ENCODE data around the gene SOX15.
A peak's percentile ranks its signal among the peaks of the same experiment; 100 is the strongest.

Gene SOX15

DNA sequence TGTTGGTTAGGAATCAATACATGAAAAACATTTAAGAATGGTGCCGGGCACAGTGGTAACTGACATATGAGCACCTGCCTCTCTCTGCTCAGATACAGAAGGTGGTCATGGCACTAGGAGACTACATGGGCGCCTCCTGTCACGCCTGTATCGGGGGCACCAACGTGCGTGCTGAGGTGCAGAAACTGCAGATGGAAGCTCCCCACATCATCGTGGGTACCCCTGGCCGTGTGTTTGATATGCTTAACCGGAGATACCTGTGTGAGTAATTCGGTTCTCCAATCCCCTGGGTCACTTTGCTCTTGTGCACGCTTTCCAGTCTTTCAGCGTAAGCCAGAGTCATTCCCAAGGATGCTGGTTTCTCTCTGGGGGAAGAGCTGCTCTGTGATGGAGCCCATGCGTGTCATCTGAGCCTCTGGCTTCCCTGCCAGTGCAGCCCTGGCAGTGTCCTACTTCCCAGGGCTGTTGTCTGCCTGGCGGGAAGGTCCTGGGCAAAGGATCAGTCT is 13.4 kb downstream of the SOX15 start:
- DNase-seq (ENCODE audit: insufficient read length, low spot score) (no peak), FAIRE-seq (no peak)

DNA sequence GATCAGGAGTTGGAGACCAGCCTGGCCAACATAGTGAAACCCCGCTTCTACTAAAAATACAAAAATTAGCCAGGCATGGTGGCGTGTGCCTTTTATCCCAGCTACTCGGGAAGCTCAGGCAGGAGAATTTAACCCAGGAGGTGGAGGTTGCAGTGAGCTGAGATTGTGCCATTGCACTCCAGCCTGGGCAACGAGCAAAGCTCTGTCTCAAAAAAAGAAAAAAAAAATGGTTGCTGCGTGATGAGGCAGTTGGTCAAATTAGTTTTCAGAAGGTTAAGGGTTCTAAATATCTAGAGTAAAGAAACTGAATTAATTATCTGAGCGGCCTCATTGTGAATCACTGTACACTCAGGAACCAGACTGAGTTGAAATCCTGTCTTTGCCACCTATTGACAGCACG is 13.9 kb downstream of the SOX15 start:
- TF ChIP-seq, protein P1, sequence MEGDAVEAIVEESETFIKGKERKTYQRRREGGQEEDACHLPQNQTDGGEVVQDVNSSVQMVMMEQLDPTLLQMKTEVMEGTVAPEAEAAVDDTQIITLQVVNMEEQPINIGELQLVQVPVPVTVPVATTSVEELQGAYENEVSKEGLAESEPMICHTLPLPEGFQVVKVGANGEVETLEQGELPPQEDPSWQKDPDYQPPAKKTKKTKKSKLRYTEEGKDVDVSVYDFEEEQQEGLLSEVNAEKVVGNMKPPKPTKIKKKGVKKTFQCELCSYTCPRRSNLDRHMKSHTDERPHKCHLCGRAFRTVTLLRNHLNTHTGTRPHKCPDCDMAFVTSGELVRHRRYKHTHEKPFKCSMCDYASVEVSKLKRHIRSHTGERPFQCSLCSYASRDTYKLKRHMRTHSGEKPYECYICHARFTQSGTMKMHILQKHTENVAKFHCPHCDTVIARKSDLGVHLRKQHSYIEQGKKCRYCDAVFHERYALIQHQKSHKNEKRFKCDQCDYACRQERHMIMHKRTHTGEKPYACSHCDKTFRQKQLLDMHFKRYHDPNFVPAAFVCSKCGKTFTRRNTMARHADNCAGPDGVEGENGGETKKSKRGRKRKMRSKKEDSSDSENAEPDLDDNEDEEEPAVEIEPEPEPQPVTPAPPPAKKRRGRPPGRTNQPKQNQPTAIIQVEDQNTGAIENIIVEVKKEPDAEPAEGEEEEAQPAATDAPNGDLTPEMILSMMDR (IDR thresholded peaks at IDR 0.05; ENCODE audit: insufficient read depth, missing control alignments) = no peak
- FAIRE-seq = no peak
- DNase-seq (ENCODE audit: insufficient read length, low spot score) = no peak

More for the DNA sequence above, 13.4 kb downstream of the SOX15 start:
- TF ChIP-seq, protein P1 (IDR thresholded peaks at IDR 0.05; ENCODE audit: insufficient read depth, missing control alignments) = no peak

DNA sequence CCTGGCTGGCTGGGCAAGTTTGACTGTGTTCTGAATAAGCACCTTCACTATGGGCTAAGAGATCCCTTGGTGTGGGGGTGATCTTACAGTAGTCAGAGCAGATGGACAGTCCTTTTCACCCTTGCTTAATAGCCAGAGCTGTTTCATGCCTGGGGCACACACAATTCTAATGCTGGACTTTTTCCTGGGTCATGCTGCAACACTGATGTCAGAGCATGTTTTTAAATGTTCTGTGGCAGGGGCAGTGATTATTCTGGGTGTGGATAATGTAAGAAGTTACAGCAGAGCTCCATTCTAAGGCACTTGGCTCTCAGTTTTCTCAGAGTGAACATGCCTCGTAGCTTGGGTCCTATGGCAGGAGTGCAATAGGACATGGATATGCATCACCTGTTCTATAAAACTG is 14.4 kb downstream of the SOX15 start:
- DNase-seq (ENCODE audit: insufficient read length, low spot score) (no peak), FAIRE-seq (no peak)
- TF ChIP-seq, protein P1 (IDR thresholded peaks at IDR 0.05; ENCODE audit: insufficient read depth, missing control alignments) = no peak

DNA sequence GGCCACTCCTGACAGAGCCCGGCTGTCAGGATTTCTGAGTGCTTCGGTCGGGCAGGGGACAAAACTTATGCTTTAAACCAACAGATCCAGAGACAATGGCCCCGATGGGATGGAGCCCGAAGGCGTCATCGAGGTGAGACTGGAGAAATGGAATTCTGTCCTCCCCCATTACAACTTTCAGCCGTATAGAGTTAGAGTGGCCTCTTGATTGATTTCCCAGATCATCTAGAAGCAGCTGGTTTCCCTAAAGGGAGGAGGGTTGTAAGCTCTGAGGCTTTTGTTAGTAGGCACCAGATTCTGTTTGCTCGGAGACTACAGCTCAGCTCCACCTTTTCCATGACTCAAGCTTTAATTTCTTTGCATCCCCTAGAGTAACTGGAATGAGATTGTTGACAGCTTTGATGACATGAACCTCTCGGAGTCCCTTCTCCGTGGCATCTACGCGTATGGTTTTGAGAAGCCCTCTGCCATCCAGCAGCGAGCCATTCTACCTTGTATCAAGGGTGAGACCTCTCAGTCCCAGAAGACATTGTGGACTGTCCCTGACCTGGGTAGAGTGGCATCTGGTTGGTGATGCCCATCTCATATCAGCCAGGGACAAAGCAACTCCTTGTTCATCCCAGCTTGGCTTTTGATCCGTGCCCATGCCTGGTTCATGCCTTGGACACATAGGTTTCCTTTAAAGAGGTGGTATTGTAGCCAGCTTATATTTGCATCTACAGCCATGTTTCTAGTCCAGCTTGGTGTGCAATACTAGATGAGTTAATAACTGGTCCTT is 15.5 kb downstream of the SOX15 start:
- TF ChIP-seq, protein P1 (IDR thresholded peaks at IDR 0.05; ENCODE audit: insufficient read depth, missing control alignments) = no peak
- no peak for FAIRE-seq
- DNase-seq (ENCODE audit: insufficient read length, low spot score) = no peak

DNA sequence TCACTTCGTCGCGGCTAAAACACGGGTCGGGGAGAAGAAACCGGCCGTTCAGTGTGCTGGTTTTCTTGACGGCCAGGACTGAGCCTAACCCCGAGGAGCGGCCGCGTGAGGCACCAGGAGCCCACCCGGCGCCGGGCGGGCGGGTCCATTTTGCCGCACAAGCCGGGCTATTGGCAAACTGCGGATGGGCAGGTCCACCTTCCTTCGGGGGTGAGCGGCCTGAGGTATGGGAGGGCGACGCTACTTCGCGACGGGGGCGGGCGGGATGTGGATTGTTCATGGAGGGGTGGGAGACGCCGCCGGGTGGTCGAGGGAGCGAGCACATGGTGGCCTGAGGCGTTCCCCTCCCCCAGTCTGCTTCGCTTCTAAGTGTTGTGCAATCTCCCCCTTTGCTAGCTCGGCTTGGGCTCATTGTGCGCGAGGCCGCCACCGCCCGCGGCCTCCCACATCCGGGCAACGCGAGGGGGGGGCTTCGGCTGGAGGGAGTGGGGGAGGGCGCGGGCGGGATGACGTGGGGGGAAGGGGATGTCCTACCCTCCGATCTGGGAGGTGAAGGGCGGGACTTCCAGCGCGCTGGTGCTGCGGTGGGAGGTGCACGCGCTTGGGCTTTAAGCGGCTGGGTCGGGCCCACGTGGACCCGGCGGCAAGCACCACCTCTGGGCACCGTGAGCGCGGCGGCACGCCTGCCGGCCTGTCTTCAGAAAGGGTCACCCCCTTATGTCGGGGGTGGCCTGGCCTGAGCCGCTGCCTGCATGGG is 16.4 kb downstream of the SOX15 start:
- DNase-seq (ENCODE audit: insufficient read length, low spot score) = peak; percentile 90
- FAIRE-seq = no peak
- TF ChIP-seq, protein P1 (IDR thresholded peaks at IDR 0.05; ENCODE audit: insufficient read depth, missing control alignments) = no peak

DNA sequence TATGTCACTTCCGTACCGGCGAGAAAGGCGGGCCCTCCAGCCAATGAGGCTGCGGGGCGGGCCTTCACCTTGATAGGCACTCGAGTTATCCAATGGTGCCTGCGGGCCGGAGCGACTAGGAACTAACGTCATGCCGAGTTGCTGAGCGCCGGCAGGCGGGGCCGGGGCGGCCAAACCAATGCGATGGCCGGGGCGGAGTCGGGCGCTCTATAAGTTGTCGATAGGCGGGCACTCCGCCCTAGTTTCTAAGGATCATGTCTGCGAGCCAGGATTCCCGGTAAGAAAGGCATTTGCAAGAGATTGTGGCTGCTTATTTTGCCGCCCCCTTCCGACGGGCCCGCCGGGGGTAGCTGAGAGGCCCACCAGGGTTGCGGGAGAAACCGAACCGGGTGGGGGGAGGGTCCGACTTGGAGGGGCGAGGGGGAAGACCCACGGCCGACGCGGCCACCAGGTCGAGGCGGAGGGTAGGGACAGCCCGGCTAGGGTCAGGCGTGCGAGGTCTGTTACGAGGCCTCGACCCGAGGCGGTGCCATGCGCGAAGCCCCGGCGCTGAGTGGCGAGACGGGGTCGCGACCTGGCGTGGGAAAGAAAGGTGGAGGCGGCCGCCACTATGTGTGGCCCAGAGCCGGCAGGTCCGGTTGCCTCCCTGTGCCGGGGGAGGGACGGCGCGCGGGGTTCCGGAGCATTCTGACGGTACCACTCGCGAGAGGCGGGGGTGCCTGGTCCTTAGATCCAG is 17.1 kb downstream of the SOX15 start:
- DNase-seq (ENCODE audit: insufficient read length, low spot score) (no peak), FAIRE-seq (no peak)
- TF ChIP-seq, protein P1 (IDR thresholded peaks at IDR 0.05; ENCODE audit: insufficient read depth, missing control alignments) = no peak

Data from D721Med (cell line).